Activated effector memory CD4-positive, alpha-beta T cell treated with Interleukin-2 at 50 U/mL for 16 hours (primary cell): ENCODE measurements around the gene ASB2.

ENCODE experiments used
- DNase-seq: peaks from one replicate; pipeline ENCODE4 v3.0.0-alpha.2; 2020

ASB2 gene

GRCh38 chr14:94001016-94001415 is 24.6 kb upstream of the ASB2 start:
- DNase-seq: no peak

- DNase-seq: no peak
These were observed 23.9 kb upstream of the ASB2 start for GRCh38 chr14:94000267-94000666.

- DNase-seq: no peak
These were observed 23.2 kb upstream of the ASB2 start for GRCh38 chr14:93999573-93999972.

DNA sequence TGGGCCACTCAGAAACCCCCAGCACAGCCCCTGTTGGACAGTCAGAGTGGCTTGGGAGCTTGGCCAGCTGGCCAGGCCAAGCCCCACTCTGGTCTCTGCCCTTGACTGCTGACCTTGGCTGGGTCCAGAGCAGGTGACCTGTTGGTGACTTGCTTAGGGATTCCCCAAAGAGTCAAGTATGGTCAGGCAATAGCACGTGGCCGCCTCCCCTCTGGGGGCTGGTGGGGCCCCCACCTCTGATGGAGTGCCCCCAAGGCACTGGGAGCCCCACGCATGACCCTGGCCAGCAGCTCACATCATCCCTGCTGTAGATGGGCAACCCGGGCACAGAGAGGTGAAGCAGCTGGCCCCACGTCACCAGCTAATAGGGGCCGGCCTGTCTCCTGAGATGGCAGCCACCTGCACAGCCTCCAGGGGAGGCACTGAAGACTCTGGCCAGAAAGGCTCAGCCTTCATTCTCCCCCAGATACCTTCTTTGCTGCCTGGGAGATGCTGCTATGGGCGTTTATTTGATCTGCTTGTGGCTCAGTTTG is 22.6 kb upstream of the ASB2 start:
- no peak for DNase-seq

DNA sequence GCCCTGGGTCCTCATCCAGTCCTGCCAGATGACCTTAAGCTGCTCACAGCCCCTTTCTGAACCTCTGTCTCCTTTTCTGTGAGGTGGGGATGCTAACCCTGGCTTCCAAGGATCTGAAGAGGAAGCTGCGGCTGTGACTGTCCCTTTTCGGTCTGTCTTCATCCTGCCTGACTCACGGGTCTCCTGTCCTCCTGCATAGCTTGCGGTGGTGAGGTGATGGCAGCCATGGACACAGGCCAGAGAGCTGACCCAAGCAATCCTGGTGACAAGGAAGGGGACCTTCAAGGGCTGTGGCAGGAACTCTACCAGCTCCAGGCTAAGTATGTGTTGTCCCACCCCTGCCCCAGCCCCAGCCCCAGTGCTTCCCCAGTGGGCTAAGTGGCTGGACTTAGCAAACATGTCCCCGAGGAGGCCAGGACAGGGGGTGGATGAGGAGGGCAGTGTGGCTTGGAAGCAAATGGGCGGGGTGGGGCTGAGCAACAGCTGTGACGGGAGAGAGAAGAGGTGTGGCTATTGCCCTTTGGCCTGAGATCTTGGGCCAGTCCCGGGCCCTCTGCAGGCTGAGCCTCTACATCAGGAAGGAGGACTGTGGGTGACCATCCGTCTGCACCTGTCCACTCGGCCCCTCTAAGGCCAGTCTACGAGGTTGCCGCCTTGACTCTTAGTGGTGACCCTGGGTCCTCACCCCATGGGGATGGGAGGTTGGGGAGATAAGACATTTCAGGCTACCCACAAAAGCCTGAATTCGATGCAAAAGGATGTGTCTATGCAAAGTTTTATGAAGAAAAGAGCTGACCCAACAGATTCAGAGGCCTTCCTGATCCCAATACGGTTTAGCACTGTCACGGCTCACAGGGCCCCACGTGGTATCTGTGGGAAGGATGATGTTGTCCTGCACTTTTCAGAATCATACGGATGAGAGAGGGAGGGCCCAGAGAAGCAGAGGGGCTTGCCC is 21.8 kb upstream of the ASB2 start:
- no peak for DNase-seq

GRCh38 chr14:93997082-93997481 is 20.7 kb upstream of the ASB2 start, which contains the start of gene CCDC197:
CCDC197 (plus strand) TSS chr14:93997301; CDS start chr14:93998132, 831 bp downstream.
- no peak for DNase-seq

DNA sequence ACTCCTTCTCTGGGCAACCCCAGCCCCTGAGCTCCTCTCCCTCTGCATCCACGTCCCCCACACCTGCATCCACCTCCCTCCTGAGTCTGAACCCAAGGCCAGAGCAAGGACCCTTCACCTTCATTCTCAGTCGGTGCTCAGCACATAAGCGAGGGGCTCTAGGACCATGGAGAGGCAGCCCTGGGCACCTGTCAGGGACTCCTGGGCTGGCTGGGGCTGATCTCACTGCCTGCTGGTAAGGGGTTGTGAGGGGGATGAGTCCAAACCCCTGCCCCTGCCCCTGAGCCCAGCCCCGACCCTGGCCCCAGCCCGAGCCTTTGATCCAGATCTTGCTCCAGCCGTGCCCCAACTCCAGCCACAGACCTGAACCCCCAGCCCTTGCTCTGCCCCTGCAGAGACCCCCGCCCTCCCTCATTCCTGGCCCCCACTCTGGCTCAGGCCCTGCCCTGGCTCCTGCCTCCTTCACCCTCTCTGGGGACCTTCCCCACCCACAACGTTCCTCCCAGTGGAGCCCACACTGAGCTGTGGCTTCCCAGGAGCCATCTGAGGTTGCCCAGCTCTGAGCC is 19.8 kb upstream of the ASB2 start:
- no peak for DNase-seq

DNA sequence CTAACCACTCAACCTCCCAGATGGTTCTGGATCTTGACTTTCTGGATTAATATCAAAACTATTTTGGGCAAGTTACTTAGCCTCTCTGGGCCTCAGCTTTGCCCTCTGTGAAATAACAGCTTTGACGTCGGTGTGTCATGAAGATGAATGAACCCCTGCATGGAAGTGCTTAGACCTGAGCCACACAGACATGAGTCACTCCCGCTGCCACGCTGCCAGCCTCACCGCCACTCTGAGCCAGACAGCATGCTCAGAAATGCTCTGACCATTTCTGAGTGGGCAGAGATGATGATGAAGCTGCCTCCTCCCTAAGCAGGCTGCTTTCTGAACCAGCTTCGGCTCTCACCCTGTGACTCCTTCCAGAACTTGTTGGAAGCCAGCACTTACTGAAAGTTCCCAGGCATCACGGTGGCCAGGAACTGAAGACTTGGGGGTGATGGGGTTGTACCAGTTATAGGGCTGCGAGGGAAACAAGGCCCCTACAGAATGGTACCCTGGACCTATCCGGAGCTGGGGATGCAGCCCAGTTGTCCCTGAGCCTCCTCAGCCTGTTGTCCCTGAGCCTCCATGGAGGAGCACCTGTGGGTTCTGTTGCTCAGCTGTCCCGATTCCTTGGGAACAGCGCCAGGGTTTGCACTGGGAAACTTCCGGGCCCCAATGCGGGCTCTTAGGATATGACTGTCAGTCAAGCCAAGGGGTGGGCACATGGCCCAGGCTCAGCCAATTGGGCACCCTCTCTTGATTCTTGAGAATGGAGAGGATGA is 18.7 kb upstream of the ASB2 start:
- no peak for DNase-seq

DNA sequence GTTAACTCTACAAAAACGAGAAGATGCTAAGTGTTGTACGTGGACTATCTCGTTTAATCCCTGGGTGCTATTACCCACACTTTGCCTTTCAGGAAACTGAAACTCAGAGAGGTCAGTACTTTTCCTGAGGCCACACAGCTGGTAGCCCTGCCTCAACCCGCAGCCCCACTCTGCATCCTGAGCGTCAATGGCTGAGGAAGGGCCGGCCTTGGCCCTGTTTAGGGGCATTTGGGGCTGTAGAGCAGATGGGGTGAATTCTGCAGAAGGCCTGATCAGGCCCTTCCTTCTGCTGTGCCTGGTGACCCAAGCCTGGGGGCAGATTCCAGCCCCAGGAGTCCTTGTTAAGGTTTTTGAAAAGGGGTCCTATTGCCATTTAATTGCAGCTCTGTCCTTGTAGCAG is 17.0 kb upstream of the ASB2 start:
- no peak for DNase-seq

- DNase-seq: no peak
These were observed 15.3 kb upstream of the ASB2 start for GRCh38 chr14:93991649-93992048.

DNA sequence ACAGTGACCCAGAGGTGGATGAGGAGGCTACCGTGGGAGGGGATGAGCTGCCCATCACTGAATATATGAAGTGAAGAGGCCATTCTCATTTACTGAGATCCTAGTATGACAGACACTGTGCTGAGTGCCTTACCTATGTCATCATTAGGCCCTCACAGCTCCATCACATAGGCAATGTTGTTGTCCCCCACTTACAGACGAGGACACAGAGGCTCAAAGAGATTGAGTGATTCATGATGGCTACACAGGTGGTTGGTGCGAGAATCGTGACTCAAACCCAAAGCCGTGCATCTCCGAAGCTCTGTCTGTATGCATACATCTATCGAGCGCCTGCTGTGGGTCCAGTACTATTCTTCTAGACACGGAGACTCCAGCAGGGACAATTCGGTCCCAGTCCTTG is 14.8 kb upstream of the ASB2 start:
- DNase-seq: no peak

GRCh38 chr14:93989939-93990338 is 13.6 kb upstream of the ASB2 start:
- DNase-seq: no peak

- DNase-seq: no peak
These were observed 11.6 kb upstream of the ASB2 start for GRCh38 chr14:93987815-93988476.

DNA sequence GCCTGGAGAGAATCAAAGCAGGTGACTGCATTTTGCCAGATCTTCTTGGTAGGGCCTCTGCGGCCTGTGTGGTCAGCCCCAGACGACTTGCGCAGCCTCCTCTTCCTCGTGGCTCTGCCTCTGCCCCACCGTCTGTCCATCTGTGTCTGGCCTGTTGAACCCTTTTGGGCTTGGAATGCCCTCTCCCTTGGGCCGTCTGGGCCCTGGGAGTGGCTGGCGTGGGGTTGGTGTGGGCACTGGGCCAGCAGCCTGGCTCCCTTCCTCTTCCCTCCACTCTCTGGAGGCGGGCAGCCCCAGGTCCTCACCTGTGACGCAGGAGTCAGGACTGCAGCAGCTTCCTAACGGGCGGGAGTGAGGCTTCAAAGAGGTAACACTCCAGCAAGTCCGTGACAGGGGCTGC is 11.0 kb upstream of the ASB2 start:
- DNase-seq: no peak

GRCh38 chr14:93986955-93987354 is 10.6 kb upstream of the ASB2 start:
- no peak for DNase-seq

GRCh38 chr14:93984987-93985410 is 8.6 kb upstream of the ASB2 start:
- no peak for DNase-seq

DNA sequence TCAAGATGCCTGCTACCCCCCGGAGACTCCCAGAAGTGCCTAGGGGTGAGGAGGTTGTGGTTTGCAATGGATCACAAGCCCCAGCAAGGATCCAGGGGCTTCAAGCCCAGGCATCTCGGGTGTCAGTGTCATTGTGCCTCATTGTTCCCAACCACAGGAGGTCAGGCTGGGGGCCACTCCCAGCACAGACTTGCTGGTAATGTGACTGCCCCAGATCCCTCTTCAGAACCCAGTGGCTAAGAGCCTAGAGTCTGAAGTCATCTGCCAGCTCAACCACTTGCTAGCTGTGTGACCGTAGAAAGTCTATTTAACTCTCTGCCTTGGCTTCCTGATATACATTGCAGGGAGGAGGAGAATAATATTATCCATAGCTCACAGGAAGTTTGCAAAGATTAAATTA is 7.7 kb upstream of the ASB2 start:
- no peak for DNase-seq

GRCh38 chr14:93982230-93983007 is 6.0 kb upstream of the ASB2 start:
- DNase-seq: no peak

GRCh38 chr14:93981316-93982229 is 5.2 kb upstream of the ASB2 start:
- no peak for DNase-seq

DNA sequence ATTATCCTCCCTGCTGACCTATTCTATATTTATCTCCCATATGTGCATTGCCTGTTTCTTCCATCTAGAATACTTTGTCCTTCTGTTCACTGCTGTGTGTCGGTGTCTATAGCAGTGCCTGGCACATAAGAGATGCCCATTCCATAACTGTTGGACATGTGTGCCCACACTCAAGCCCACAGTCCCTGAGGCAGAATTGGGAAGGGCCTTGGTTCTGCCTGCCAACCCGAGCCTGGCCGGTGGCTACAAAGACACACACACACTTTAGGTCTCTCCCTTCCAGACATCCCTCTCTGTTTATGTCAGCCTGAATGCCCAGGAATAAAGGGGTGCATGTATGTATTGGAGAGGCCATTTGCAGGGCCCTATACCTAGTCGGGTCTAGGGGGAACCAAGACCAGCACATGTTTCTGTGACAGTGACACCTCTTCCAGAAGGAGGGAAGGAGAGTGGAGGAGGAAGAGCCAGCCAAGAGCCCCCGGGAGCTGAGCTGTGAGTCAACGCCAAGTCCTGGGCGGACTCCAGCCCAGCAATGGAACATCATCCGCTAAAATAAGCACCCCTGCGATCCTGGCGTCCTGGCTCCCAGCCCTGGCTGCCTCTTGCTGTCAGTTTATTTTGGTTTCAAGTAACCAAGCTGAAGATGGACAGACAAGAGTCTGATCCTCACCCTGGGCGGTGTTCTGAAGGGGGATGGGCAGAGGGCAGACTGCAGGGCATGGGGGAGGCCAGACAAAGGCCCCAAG is 4.3 kb upstream of the ASB2 start:
- no peak for DNase-seq
